HG02763 (cell line): ENCODE data around the gene SPATS2L.

Source experiments
- ATAC-seq: cut with Tn5 transposase; IDR thresholded peaks from one replicate; pipeline ENCODE4 v1.9.1; 2021; ENCODE audit warnings: mild to moderate bottlenecking, moderate library complexity; ENCODE audit not compliant: unreplicated experiment

The SPATS2L gene

DNA sequence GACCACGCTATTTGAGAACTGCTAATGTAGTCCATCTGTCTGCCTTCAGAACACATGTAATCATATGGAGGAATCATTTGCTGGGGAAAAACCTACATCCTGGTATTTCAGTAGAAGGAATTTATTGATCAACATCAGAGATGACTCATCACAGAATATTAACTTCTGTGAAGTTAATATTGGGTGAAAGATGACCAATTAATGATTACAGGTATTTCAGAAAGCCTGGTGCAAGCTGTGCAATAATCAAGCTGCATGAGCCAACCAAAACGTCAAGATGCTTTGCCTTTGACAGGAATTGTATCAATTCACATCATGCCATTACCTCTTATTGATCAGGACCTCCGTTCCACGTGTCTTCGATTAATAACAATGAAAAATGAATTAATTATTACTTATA lies 9.4 kb upstream of the SPATS2L start:
- no peak for ATAC-seq

DNA sequence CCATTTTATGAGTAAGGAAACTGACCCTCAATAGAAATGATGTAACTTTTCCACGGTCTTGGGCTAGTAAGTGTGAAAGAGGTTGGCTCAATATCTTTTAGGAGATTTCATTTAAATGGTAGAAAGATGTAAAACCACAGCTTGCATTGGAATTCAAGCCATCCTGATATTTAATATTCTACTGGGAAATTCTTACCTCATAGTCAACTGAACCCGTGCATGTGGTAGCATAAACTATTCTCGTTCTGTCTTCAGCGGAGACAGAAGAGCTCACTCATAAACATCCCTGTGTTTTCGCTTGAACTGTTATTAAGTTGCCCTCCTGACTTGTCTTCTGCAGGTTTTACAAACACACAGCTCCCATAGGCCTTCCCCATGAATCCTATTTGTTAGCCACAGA lies 8.5 kb upstream of the SPATS2L start:
- ATAC-seq = no peak

DNA sequence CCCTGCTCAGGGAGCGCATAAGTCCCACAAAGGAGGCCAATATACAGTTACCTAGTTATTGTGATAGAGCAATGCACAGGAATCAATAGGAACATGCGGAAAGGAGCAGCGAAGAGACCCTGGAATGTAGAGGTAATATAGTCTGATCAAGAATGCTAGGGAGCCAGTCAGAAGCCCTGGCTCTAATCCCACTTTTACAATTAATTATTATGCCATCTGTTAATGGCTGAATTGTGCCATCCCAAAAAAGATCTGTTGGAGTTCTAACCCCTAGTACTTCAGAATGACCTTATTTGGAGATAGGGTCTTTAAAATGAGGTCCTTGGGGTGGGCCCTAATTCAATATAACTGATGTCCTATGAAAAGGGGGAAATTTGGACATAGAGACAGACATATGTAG lies 7.7 kb upstream of the SPATS2L start:
- no peak for ATAC-seq

DNA sequence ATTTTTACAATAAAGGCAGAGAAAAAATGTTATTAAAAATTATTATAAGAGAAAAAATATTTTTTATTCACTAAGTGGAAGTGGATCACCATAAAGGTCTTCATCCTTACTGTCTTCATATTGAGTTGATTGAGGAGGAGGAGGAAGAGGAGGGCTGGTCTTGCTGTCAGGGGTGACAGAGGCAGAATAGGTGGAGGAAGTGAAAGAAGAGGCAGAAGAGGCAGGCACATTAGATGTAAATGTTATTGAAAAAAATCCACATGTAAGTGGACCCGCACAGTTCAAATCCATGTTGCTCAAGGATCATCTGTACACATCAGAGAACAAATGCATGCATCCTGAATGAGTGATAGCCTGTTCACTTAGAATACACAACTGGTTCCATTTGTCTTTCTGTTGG lies 6.4 kb upstream of the SPATS2L start:
- no peak for ATAC-seq

DNA sequence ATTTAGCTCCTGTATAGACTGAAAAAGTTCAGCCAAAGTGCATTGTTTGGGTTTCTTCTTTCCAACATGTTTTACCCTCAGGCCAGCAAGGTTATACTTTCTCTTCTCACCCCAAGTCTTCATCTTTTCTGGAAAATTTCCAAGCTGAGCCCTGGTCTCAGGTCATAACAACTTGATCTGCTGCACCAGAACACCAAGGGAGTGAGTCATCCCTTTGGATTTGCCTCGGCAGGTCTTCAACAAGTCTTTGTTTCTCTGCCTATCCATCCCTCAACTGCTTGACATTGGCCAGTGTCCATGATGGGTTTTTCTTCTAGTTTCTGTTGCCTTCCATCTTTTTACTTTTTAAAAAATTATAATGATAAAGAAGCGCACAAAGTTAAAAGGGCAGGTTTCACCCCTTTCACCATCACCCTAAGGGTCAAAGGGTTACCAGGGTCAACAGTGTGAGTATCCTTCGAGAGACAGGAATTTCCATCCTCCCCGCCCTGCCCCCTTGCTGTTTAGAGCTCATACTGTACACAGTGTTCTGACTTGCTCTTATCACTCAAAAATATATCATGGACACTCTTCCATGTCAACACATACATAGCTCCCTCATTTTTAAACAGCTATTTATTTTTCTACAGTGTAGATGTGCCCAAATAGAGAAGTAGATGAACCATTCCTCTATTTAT lies 5.7 kb upstream of the SPATS2L start:
- no peak for ATAC-seq

DNA sequence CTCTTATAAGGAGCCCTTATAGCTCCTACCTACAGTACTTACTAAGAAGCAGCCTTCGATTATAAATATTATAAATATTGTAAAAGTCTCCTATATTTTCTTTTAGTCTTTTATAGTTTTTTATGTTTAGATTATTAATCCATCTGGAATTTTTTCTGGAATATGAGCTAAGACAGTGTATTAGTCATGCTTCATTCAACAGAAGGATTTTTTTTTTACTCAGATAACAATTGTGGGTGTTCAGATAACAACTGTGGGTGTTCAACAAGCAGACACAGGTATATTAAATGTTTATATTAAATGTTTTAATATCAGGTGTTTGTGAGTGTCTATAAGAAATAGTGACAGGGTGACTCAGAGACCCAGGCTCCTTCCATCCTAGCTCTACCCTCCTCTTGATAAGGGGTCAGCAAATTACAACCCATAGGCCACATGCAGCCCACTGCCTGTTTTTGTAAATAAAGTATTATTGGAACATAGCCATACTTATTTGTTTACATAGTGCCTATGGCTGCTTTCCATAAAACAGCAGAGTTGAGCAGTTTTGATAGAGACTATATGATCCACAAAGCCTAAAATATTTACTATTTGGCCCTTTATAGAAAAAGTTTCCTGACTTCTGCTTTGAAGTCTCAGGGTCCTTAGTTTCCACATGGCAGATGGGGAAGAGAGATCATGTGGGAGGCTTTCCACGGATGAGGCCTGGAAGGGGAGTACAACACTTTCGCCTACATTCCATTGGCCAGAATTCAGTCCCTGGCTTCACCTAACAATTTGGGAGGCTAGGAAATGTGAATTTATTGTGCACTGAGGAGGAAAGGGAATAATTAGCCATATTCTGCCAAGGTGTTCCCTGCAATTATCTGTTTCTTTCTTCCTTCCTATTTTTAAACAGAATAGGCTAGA lies 4.3 kb upstream of the SPATS2L start:
- ATAC-seq = no peak

DNA sequence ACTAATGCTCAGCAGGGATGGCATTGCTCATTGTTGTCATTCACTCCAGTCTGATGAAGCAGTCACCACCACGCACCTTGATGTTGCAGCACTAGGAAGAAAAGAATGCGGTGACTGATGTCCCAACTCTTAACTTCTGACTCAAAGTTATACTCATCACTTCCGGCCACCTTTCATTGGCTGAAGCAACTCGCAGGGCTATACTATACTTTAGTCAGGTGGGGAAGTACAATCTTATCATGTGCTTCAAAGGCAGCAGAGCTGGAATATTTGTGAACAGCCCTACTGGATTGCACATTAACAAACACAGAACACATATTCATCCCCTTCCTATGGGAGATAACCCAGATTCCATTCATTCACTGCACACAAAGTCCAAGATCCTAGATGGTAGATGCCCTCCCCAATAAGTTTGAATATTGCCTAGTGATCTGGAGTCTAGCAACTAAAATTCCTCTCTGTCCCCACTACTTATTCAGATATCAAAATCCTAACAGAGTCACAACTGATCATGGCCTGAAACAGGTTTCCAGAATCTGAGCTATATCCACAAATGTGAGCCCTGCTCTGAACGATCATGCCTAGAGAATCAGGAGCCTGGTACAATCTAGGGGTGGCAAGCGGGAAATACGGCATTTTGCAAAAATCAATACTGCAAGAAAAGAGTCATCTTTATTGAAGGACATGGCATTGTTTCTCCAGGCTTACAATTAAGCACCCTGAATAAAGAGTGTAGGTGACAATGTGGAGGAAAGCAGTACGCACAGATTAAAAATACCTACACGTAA lies 3.4 kb upstream of the SPATS2L start:
- no peak for ATAC-seq

DNA sequence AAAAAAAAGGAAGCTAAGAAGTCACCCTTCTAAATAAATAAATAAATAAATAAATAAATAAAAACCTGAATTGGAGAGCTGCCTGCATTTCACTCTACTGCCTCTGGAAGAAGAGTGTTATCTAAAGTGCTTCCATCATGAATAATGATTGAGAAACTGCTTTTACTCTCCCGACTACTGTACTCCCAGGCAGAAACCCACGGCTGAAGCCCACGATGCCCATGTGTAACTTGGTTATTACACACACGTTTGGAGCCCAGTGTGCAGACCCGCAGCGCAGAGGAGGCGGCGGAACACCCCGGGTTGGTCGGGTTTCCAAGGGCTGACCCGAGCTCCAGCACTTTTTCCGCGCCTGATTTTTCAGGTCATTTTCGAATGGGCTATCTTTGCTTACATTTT lies 697 bp upstream of the SPATS2L start:
- peak; percentile 5 for ATAC-seq

DNA sequence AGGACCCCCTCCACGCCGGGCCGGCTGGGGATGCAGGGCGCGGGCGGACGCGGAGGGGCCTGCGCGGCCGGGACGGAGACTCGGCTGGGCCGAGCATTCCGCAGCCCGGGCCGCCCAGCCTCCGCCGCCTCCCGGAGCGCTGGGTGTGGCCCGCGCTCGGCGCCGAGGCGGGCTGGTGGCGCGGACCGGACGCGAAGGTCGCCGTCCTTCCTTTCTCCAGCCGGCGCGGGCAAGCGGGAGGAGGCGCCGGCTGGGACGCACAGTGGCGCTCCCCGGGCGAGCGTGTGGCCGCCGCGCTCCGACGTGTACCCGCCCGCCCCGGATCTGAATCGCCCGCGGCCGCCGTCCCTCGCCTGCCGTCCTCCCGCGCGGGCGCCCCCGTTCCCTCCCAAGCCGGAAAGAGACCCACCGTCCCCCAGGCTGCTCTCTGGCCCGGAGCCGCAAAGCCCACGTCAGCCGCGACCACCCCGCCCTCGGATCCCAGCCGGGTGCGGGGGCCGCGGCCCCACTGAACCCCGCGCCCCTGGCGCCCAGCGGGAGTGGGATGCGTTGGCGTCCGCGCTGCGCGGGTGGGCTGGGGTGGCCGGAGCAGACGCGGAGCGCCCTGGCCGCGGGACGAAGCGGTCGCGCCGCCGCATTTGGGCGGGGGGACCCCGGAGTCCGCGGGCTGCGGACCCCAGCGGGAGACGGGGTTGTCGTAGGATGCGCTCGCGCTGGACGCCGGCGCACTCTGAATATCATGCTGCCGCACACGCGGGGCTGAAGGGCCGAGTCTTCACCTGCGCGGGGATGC lies 634 bp downstream of the SPATS2L start:
- peak; percentile 48 for ATAC-seq

DNA sequence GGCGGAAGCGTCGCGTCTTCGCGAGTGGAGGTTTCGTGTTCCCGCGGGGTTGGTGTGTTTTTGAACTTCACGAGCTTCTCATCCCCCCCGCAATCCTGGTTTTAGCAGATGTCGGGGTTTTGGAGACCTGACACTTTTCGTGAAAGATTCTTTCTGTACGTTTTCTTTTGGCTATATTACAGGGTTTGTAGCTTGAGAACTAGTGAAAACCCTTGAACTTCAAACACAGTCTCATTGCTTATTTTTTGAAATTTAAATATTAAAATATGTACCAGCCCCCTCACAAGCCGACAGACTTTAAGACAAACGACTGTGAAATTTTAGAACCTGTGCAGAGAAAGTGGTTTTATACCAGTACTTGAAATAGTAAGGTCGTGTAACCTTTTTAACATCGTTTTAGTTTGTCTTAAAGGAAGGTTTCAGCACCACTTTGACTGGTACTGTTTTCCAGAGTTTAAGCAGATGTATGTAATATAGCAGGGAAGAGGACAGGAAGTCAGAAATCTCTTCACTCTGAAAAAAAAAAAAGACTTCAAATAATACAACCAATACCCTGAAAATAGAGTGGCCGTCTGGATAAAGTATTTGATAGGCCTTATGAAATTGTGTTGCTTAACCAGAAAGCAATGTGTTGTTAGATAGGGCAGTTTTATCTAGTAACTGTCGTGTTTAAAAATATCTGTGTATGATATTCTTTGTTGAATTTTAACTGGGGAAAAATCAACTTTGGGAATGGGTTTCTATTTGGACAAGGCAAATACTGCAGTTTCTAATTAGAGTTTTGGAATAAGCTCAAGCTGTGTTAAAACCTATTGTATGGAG lies 1.4 kb downstream of the SPATS2L start:
- no peak for ATAC-seq

DNA sequence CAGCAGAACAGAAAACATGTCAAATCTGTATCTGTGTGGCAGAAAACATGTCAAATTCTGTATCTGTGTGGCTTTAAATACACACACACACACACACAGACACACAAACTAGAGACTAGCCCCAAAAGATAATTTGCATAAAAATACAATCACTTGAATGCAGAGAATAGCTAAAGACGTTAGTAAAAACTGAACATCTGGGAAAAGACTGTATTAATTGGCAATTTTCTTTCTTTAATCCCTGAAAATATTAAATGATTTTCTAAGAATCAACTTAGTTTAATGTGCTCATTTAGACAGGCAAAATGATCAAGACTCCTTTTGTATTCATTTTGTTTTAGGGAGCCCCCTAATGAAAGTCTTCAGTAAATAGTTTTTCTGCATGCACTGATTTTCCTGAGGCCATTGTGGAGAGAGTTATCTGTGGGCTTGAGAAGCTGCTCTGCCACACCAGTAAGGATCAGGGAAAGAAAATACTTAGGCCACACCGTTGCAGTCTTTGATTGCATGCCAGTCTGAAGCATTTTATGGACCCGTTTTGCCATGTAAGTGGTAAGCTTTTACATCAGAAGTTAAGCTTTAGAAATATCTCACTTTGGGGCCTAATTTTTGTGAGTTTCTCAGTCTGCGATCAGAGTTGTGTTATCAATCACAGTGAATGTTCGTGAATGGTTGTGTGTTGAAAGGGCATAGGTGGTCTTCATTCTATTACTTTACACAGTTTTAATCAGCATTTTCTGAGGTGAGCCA lies 2.2 kb downstream of the SPATS2L start:
- no peak for ATAC-seq

DNA sequence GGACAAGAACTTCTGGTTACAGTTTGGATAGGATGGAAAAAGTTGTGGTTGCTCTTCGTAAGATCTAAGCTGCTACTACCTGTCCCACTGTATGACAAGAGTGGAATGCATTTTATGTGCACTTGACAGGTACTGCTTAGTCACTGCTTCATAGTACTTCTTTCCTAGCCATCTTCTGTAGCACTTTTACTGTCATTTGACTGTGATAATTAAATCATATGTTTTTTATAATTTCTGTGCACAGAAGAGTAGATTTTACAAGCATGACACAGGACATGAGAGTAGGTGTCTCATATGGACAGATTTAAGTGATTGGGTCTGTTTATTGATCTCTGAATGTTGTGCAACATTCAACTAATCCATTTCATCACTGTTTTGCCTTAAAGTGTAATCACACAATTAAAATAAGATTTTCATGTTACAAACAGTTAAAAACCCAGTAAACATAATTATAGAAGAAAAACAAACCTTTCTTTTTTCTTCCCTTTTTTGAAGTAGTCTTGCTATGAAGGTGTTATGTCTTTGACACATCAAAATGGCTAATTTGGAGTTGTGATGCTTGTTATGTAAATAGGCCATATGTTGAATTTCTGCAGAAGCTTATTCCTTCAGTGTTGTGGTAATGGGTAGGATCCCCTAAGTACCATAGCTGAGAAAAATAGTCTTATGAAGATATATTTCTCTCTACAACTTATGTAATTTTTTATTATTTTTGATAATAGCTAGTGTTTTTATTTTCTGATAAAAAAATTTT lies 3.0 kb downstream of the SPATS2L start:
- no peak for ATAC-seq

DNA sequence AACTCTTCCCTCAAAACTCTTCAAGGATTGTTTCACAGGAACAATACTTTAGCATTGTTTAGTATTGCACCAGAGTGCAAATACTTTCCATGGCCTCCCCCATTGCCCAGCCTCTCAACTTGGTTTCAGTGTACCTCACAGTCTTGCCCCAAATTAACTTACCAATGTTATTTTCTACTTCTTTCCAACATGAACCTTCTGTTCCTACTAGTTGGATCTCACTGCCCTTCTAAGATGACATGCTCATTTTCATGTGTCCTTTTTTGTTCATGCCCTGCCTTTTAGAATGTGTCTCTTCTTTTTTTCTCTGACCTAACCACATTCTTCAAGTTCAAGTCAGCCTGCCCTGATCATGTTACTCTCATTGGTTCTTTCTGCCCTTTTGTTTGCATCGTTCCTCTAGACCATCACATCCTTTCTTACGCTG lies 4.1 kb downstream of the SPATS2L start:
- no peak for ATAC-seq

DNA sequence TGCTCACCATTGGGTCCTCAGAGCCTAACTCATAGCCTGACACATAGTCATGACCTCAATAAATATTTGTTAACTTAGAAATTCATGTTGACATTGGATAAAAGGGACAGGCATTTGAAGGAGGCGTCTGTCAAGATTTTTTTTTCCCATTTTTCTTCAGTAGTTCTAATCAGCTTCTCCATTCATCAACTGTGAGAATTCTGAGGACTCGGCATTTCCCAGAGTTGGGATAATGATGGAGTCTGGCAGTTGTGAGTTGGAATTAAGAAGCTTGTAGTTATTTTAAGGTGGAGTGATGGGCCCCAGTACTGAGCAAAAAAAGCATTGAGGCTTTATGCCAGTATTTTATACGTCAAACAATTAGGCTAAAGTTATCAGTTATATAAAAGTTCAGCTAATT lies 4.6 kb downstream of the SPATS2L start:
- no peak for ATAC-seq

DNA sequence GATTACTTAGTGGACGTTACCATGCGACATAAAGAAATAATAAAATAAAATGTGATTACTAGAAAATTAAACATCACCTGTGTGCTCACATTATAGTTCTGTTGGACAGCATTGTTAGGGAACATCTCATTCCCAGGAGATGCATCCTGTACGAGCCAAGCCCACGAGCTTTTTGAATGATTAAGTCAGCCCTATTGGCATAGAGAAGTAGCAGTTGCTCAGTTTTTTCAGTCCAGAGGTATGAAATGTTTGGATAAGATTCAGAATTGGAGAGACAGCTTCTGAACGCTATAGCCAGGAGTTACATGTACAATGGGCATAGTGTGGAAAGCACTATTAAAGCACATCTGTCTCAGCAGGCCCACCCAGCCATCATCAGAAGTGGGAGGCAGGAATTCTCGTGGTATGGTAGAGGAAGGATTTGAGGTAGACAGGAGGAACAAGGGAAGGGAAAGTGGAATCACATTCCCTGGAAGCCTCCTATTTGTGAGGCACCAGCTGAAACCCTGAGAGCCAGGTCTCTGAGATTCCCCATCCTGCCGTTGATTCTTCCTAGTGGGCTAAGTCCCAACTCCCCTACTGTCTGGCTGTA lies 8.6 kb downstream of the SPATS2L start:
- no peak for ATAC-seq

DNA sequence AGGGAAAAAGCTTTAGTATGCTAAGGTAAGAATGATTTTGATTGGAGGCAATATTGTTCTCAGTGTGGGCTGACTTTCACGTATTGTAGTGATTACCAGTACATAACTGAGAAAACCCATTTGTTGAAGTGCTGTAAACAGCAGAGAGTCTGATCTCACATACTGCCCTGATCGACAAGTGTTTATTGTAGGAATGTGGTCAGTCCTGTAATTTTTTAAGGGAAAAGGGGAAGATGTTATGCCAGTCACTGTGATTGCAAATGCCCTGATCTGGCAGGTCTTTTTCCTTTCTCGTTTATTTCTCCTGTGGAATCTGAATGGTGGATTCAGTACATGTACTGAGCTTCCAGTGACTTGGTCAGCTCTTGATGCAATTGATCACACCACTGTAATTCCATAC lies 11.5 kb downstream of the SPATS2L start:
- no peak for ATAC-seq

DNA sequence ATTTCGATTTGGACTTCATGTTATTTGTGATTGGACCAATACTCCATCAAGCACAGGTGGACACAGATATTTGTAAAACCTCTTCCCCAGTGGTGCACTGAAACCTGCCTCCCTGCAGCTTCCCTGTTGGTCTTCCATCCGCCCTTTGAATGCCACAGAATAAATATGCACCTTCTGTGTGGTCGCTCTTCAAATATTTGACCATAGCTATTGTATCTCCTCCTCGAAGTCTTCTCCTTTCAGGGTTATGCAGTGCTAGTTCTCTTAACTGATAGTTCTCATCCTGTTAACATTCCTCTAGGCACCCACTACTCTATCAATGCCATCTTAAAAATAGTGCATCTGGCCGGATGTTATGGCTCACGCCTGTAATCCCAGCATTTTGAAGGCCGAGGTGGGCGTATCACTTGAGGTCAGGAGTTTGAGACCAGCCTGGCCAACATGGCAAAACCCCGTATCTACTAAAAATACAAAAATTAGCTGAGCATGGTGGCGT lies 12.5 kb downstream of the SPATS2L start:
- no peak for ATAC-seq
